Endothelial cell of umbilical vein (primary cell): ENCODE data around the gene MTFR1L.

Source experiments
- EZH2 ChIP-seq: IDR thresholded peaks from 2 replicates; pipeline ENCODE4 v1.6.1; 2012; ENCODE audit warnings: borderline replicate concordance, low read depth, mild to moderate bottlenecking, moderate library complexity, low read length, inconsistent platforms; ENCODE audit not compliant: severe bottlenecking
- POLR2A ChIP-seq: IDR thresholded peaks from 2 replicates; pipeline ENCODE4 v1.6.1; 2012; ENCODE audit warnings: low read depth, mild to moderate bottlenecking, control low read depth, low read length
- POLR2AphosphoS5 ChIP-seq: IDR thresholded peaks from 2 replicates; pipeline ENCODE4 v1.6.1; 2012; ENCODE audit warnings: low read depth, mild to moderate bottlenecking, control low read depth, low read length, moderate library complexity; ENCODE audit not compliant: insufficient read depth
- TF ChIP-seq, protein P1 (sequence below): IDR thresholded peaks from 2 replicates; pipeline ENCODE4 v1.6.1; 2011; ENCODE audit not compliant: insufficient read depth, insufficient read length

DNA sequence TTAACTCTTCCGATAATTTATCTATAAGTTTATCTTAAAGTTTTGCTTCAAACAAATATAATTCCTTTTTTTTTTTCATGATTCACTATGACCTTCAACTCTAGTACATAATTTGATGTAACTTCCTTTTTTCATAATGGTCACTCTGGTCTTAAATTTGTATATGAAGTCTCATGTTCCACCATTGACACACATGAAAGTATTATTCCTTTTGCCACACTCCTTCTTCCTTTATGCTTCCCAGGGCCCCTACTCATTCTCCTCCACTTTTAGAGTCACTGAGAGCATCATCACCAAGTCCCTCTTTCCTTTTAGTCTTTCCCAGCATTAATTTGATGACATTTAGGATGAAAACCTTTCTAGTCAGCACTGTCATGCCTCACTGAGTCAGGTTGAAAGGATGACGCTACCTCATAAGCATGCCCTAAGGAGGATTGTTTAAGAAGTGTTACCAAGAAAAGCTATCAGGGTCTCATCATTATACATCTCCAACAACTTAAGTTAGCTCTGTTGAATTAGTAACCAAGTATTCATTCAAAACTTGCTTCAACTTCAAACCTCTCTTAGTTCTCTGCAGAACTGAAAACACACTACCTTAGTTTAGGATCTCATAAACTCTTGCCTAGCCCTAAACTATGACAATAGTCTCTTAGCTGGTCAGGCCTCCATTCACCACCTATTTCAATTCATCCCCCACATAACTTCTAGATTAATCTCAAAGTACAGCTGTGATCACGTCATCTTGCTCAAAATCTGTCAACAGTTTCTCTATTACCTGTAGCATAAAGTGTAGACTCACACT, 25.0 kb downstream of the MTFR1L start:
- TF ChIP-seq, protein P1, sequence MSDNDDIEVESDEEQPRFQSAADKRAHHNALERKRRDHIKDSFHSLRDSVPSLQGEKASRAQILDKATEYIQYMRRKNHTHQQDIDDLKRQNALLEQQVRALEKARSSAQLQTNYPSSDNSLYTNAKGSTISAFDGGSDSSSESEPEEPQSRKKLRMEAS, result no peak
- TF ChIP-seq POLR2A, result no peak
- TF ChIP-seq POLR2AphosphoS5, result no peak
- no peak for TF ChIP-seq EZH2
